MM.1S (cell line): ENCODE data around the gene MAGI2.

Source experiments
- DNase-seq: peaks from one replicate; pipeline ENCODE4 v3.0.0-alpha.2; 2015
- H2AFZ ChIP-seq: fragments of 300-600 bp; sonication (generic); 2 replicates; pipeline ENCODE4 v1.6.0; 2016; ENCODE audit warnings: antibody characterized with exemption, low read length
- H3F3A ChIP-seq: fragments of 300-600 bp; sonication (generic); 2 replicates; pipeline ENCODE4 v1.6.1; 2016; ENCODE audit warnings: mild to moderate bottlenecking, antibody characterized with exemption, low read length, moderate library complexity, mixed read lengths; ENCODE audit not compliant: insufficient read depth
- H3K27ac ChIP-seq: fragments of 300-600 bp; sonication (generic); 2 replicates; pipeline ENCODE4 v1.5.1; 2016; ENCODE audit warnings: mild to moderate bottlenecking, low read length
- H3K27me3 ChIP-seq: fragments of 300-600 bp; sonication (generic); replicated peaks from 2 replicates; pipeline ENCODE4 v1.6.0; 2016; ENCODE audit warnings: low read length; ENCODE audit not compliant: insufficient read depth
- H3K36me3 ChIP-seq: fragments of 300-600 bp; sonication (generic); replicated peaks from 2 replicates; pipeline ENCODE4 v1.6.1; 2016; ENCODE audit warnings: mild to moderate bottlenecking, low read length, mixed read lengths; ENCODE audit not compliant: insufficient read depth
- H3K4me1 ChIP-seq: fragments of 300-600 bp; sonication (generic); 2 replicates; pipeline ENCODE4 v1.6.1; 2016; ENCODE audit warnings: low read length, mixed read lengths
- H3K4me2 ChIP-seq: fragments of 300-600 bp; sonication (generic); 2 replicates; pipeline ENCODE4 v1.6.0; 2016; ENCODE audit warnings: low read depth, low read length
- H3K4me3 ChIP-seq: fragments of 300-600 bp; sonication (generic); 2 replicates; pipeline ENCODE4 v1.5.1; 2016; ENCODE audit warnings: low read length, mixed read lengths
- H3K79me2 ChIP-seq: fragments of 300-600 bp; sonication (generic); 2 replicates; pipeline ENCODE4 v1.6.1; 2016; ENCODE audit warnings: mixed run types, low read length, mixed read lengths
- H3K9ac ChIP-seq: fragments of 300-600 bp; sonication (generic); 2 replicates; pipeline ENCODE4 v1.6.1; 2016; ENCODE audit warnings: low read length, mixed read lengths
- H3K9me2 ChIP-seq: fragments of 300-600 bp; sonication (generic); replicated peaks from 2 replicates; pipeline ENCODE4 v1.6.1; 2016; ENCODE audit warnings: mild to moderate bottlenecking, low read length, mixed read lengths; ENCODE audit not compliant: insufficient read depth
- H3K9me3 ChIP-seq: fragments of 300-600 bp; sonication (generic); replicated peaks from 2 replicates; pipeline ENCODE4 v1.6.1; 2016; ENCODE audit warnings: mild to moderate bottlenecking, low read length, mixed read lengths; ENCODE audit not compliant: insufficient read depth
- H4K20me1 ChIP-seq: fragments of 300-600 bp; sonication (generic); 2 replicates; pipeline ENCODE4 v1.6.1; 2016; ENCODE audit warnings: mild to moderate bottlenecking, low read length, moderate library complexity, mixed read lengths; ENCODE audit not compliant: insufficient read depth
- CTCF ChIP-seq: fragments of 300-600 bp; sonication (generic); IDR thresholded peaks from 2 replicates; pipeline ENCODE4 v1.5.1; 2016; ENCODE audit warnings: antibody characterized with exemption, low read length, mixed read lengths
- EZH2 ChIP-seq: fragments of 300-600 bp; sonication (generic); optimal IDR thresholded peaks from 2 replicates; pipeline ENCODE3; 2017; ENCODE audit warnings: low read depth, mild to moderate bottlenecking, antibody characterized with exemption, low read length, mixed read lengths
- EZH2phosphoT487 ChIP-seq: fragments of 300-600 bp; sonication (generic); IDR thresholded peaks from 2 replicates; pipeline ENCODE4 v1.6.1; 2018; ENCODE audit warnings: antibody characterized with exemption, low read length

The MAGI2 gene

GRCh38 chr7:79292834-79293233, 160.6 kb downstream of the MAGI2 start:
- Histone ChIP-seq H3K36me3 (no peaks in the 10 kb centered on the region), H3K27me3 (no peaks in the 10 kb centered on the region), H3K9me3 (no peaks in the 10 kb centered on the region), H3K9me2 (no peaks in the 10 kb centered on the region), H3F3A (no peaks in the 10 kb centered on the region), H3K79me2 (no peaks in the 10 kb centered on the region), H3K9ac (no peak overlapping the region), H3K4me1 (no peaks in the 10 kb centered on the region), H3K27ac (no peak overlapping the region), H3K4me3 (no peak overlapping the region), H2AFZ (no peak overlapping the region), H4K20me1 (no peaks in the 10 kb centered on the region), H3K4me2 (no peak overlapping the region)
- no peak for DNase-seq
- no peak for TF ChIP-seq CTCF

- H3K27me3 ChIP-seq: no peaks in the 10 kb centered on the region
- no peaks in the 10 kb centered on the region for H3F3A ChIP-seq
- no peak overlapping the region for H3K27ac ChIP-seq
- DNase-seq: no peak
- no peak overlapping the region for H3K9ac ChIP-seq
- H3K9me3 ChIP-seq: no peaks in the 10 kb centered on the region
- no peaks in the 10 kb centered on the region for H3K9me2 ChIP-seq
- no peaks in the 10 kb centered on the region for H4K20me1 ChIP-seq
- no peak overlapping the region for H3K4me2 ChIP-seq
- no peaks in the 10 kb centered on the region for H3K36me3 ChIP-seq
- no peak overlapping the region for H3K4me3 ChIP-seq
- TF ChIP-seq EZH2 (no peak), EZH2phosphoT487 (no peak), CTCF (no peak)
- H2AFZ ChIP-seq: no peak overlapping the region
- H3K79me2 ChIP-seq: no peaks in the 10 kb centered on the region
- no peaks in the 10 kb centered on the region for H3K4me1 ChIP-seq
Observed at GRCh38 chr7:79291498-79291865, 162.0 kb downstream of the MAGI2 start.

GRCh38 chr7:79290841-79291497, 162.5 kb downstream of the MAGI2 start:
- H2AFZ ChIP-seq: no peak overlapping the region
- no peaks in the 10 kb centered on the region for H3K9me2 ChIP-seq
- H3K4me3 ChIP-seq: no peak overlapping the region
- H4K20me1 ChIP-seq: no peaks in the 10 kb centered on the region
- DNase-seq: no peak
- H3K4me1 ChIP-seq: no peaks in the 10 kb centered on the region
- H3K79me2 ChIP-seq: no peaks in the 10 kb centered on the region
- H3K36me3 ChIP-seq: no peaks in the 10 kb centered on the region
- TF ChIP-seq CTCF (no peak), EZH2 (no peak), EZH2phosphoT487 (no peak)
- H3K9ac ChIP-seq: no peak overlapping the region
- no peak overlapping the region for H3K4me2 ChIP-seq
- H3K27me3 ChIP-seq: no peaks in the 10 kb centered on the region
- no peak overlapping the region for H3K27ac ChIP-seq
- H3K9me3 ChIP-seq: no peaks in the 10 kb centered on the region
- H3F3A ChIP-seq: no peaks in the 10 kb centered on the region
